ENCODE results near the gene SSTR5.
A peak's percentile ranks its signal among the peaks of the same experiment; 100 is the strongest.

SSTR5 gene

DNA sequence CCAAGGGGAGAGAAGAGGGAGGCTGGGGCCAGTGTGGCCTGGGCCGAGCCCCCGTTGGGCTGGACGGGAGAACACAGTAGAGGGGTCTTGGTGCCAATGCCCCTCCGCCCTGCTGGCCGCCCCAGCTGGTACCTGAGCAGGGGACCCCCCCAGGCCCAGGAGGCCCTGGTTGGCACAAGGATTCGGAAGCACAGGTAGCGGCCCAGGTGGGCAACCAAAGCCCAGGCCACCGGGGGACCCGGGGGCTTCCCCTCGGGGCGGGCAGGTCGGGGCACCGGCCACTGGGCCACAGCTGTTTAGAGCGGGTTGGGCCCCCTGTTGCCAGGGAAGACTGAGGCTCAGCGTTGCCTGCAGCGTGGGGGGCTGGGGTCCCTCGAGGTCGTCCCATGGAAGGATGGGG, 51.7 kb downstream of the SSTR5 start:
- TF ChIP-seq ZNF274 (IDR thresholded peaks at IDR 0.05; ENCODE audit: low read depth, low read length) (no peak), SUZ12 (IDR thresholded peaks at IDR 0.05; ENCODE audit: extremely low read depth, insufficient read depth, insufficient read length) (no peak), YY1 (IDR thresholded peaks at IDR 0.05; ENCODE audit: insufficient read depth, insufficient read length) (no peak)
- Histone ChIP-seq H3K36me3 (ENCODE audit: insufficient read depth, insufficient read length, low read length) (no peaks in the 10 kb centered on the region), H3K9me3 (ENCODE audit: insufficient read depth, low read length) (no peaks in the 10 kb centered on the region), H3K4me3 (ENCODE audit: insufficient read length, low read depth) (no peak overlapping the region), H3K9ac (ENCODE audit: insufficient read length, low read depth) (no peak overlapping the region), H3K27me3 (ENCODE audit: insufficient read depth, insufficient read length) (peaks cover 60% of the 10 kb centered on the region), H3K4me1 (ENCODE audit: insufficient read depth, insufficient read length) (peaks cover 16% of the 10 kb centered on the region)
- DNase-seq (ENCODE audit: low read depth, low spot score): no peak

- no peak for TF ChIP-seq ZNF274 (IDR thresholded peaks at IDR 0.05; ENCODE audit: low read depth, low read length)
- TF ChIP-seq YY1 (IDR thresholded peaks at IDR 0.05; ENCODE audit: insufficient read depth, insufficient read length): no peak
- TF ChIP-seq SUZ12 (IDR thresholded peaks at IDR 0.05; ENCODE audit: extremely low read depth, insufficient read depth, insufficient read length): no peak
- peaks cover 15% of the 10 kb centered on the region for H3K4me1 ChIP-seq (ENCODE audit: insufficient read depth, insufficient read length)
- DNase-seq (ENCODE audit: low read depth, low spot score): no peak
- peak overlapping the region; percentile 9 for H3K9ac ChIP-seq (ENCODE audit: insufficient read length, low read depth)
- H3K9me3 ChIP-seq (ENCODE audit: insufficient read depth, low read length): no peaks in the 10 kb centered on the region
- H3K4me3 ChIP-seq (ENCODE audit: insufficient read length, low read depth): no peak overlapping the region
- peaks cover 55% of the 10 kb centered on the region for H3K27me3 ChIP-seq (ENCODE audit: insufficient read depth, insufficient read length)
- H3K36me3 ChIP-seq (ENCODE audit: insufficient read depth, insufficient read length, low read length): no peaks in the 10 kb centered on the region
These were observed 52.2 kb downstream of the SSTR5 start for GRCh38 chr16:1124795-1125194.

DNA sequence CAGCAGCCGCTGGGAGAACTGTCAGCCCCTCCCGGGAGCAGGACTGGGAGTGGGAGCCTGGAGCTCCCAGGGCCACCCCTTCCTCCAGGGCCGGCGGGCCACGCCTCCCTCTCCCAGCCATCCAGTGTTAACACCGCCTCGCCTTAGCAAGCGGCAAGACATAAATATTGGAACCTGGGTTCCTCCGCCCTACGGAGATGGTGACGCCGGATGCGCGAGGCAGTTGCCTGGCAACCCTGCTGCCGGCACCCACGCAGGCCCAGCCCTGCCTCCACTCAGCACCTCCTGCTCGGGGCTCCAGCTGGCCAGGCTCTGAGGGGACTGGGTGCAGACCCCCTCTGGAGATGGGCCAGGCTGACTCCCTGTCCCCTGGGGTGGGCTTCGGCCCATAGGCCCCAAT, 52.9 kb downstream of the SSTR5 start:
- Histone ChIP-seq H3K36me3 (ENCODE audit: insufficient read depth, insufficient read length, low read length) (no peaks in the 10 kb centered on the region), H3K4me3 (ENCODE audit: insufficient read length, low read depth) (no peak overlapping the region), H3K27me3 (ENCODE audit: insufficient read depth, insufficient read length) (peaks cover 48% of the 10 kb centered on the region), H3K9me3 (ENCODE audit: insufficient read depth, low read length) (no peaks in the 10 kb centered on the region), H3K4me1 (ENCODE audit: insufficient read depth, insufficient read length) (peaks cover 14% of the 10 kb centered on the region), H3K9ac (ENCODE audit: insufficient read length, low read depth) (no peak overlapping the region)
- TF ChIP-seq ZNF274 (IDR thresholded peaks at IDR 0.05; ENCODE audit: low read depth, low read length) (no peak), YY1 (IDR thresholded peaks at IDR 0.05; ENCODE audit: insufficient read depth, insufficient read length) (no peak), SUZ12 (IDR thresholded peaks at IDR 0.05; ENCODE audit: extremely low read depth, insufficient read depth, insufficient read length) (no peak)
- DNase-seq (ENCODE audit: low read depth, low spot score): no peak

- DNase-seq (ENCODE audit: low read depth, low spot score): no peak
- no peaks in the 10 kb centered on the region for H3K9me3 ChIP-seq (ENCODE audit: insufficient read depth, low read length)
- peaks cover 14% of the 10 kb centered on the region for H3K4me1 ChIP-seq (ENCODE audit: insufficient read depth, insufficient read length)
- TF ChIP-seq SUZ12 (IDR thresholded peaks at IDR 0.05; ENCODE audit: extremely low read depth, insufficient read depth, insufficient read length) (no peak), ZNF274 (IDR thresholded peaks at IDR 0.05; ENCODE audit: low read depth, low read length) (no peak), YY1 (IDR thresholded peaks at IDR 0.05; ENCODE audit: insufficient read depth, insufficient read length) (no peak)
- H3K4me3 ChIP-seq (ENCODE audit: insufficient read length, low read depth): no peak overlapping the region
- H3K9ac ChIP-seq (ENCODE audit: insufficient read length, low read depth): no peak overlapping the region
- H3K36me3 ChIP-seq (ENCODE audit: insufficient read depth, insufficient read length, low read length): no peaks in the 10 kb centered on the region
- peaks cover 45% of the 10 kb centered on the region for H3K27me3 ChIP-seq (ENCODE audit: insufficient read depth, insufficient read length)
These were observed 53.5 kb downstream of the SSTR5 start for GRCh38 chr16:1126044-1126443.

GRCh38 chr16:1126586-1126985, 54.0 kb downstream of the SSTR5 start:
- peaks cover 39% of the 10 kb centered on the region for H3K27me3 ChIP-seq (ENCODE audit: insufficient read depth, insufficient read length)
- peak overlapping the region; percentile 56 for H3K9ac ChIP-seq (ENCODE audit: insufficient read length, low read depth)
- no peak for DNase-seq (ENCODE audit: low read depth, low spot score)
- no peaks in the 10 kb centered on the region for H3K36me3 ChIP-seq (ENCODE audit: insufficient read depth, insufficient read length, low read length)
- no peaks in the 10 kb centered on the region for H3K9me3 ChIP-seq (ENCODE audit: insufficient read depth, low read length)
- no peak overlapping the region for H3K4me3 ChIP-seq (ENCODE audit: insufficient read length, low read depth)
- TF ChIP-seq YY1 (IDR thresholded peaks at IDR 0.05; ENCODE audit: insufficient read depth, insufficient read length) (no peak), ZNF274 (IDR thresholded peaks at IDR 0.05; ENCODE audit: low read depth, low read length) (no peak), SUZ12 (IDR thresholded peaks at IDR 0.05; ENCODE audit: extremely low read depth, insufficient read depth, insufficient read length) (no peak)
- peaks cover 15% of the 10 kb centered on the region for H3K4me1 ChIP-seq (ENCODE audit: insufficient read depth, insufficient read length)

DNA sequence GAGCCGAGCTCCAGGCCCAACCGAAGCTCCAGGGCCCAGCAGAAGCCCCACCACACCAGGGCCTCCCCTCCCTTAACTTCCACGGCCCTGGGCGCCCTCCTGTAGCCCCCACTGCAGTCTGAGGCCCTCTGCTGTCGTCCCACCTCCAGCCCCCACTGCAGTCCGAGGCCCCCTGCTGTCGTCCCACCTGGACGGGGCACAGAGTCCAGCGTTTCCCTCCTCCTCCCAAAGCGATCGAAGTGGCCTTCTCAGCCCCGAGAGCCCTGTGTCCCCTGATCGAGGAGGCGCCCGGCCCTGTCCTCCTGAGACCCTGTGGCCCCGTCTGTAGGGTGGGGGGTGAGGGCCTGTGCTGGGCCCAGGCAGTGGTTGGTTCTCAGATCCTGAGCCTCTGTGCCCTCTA, 54.6 kb downstream of the SSTR5 start:
- Histone ChIP-seq H3K4me3 (ENCODE audit: insufficient read length, low read depth) (no peak overlapping the region), H3K27me3 (ENCODE audit: insufficient read depth, insufficient read length) (peaks cover 34% of the 10 kb centered on the region), H3K36me3 (ENCODE audit: insufficient read depth, insufficient read length, low read length) (no peaks in the 10 kb centered on the region), H3K9ac (ENCODE audit: insufficient read length, low read depth) (peak overlapping the region; percentile 56), H3K9me3 (ENCODE audit: insufficient read depth, low read length) (no peaks in the 10 kb centered on the region), H3K4me1 (ENCODE audit: insufficient read depth, insufficient read length) (peaks cover 20% of the 10 kb centered on the region)
- TF ChIP-seq YY1 (IDR thresholded peaks at IDR 0.05; ENCODE audit: insufficient read depth, insufficient read length) (no peak), ZNF274 (IDR thresholded peaks at IDR 0.05; ENCODE audit: low read depth, low read length) (no peak), SUZ12 (IDR thresholded peaks at IDR 0.05; ENCODE audit: extremely low read depth, insufficient read depth, insufficient read length) (no peak)
- no peak for DNase-seq (ENCODE audit: low read depth, low spot score)

- peaks cover 24% of the 10 kb centered on the region for H3K27me3 ChIP-seq (ENCODE audit: insufficient read depth, insufficient read length)
- H3K4me1 ChIP-seq (ENCODE audit: insufficient read depth, insufficient read length): peaks cover 20% of the 10 kb centered on the region
- TF ChIP-seq YY1 (IDR thresholded peaks at IDR 0.05; ENCODE audit: insufficient read depth, insufficient read length): no peak
- no peak for TF ChIP-seq SUZ12 (IDR thresholded peaks at IDR 0.05; ENCODE audit: extremely low read depth, insufficient read depth, insufficient read length)
- no peak for TF ChIP-seq ZNF274 (IDR thresholded peaks at IDR 0.05; ENCODE audit: low read depth, low read length)
- H3K9me3 ChIP-seq (ENCODE audit: insufficient read depth, low read length): no peaks in the 10 kb centered on the region
- no peak for DNase-seq (ENCODE audit: low read depth, low spot score)
- no peaks in the 10 kb centered on the region for H3K36me3 ChIP-seq (ENCODE audit: insufficient read depth, insufficient read length, low read length)
- no peak overlapping the region for H3K4me3 ChIP-seq (ENCODE audit: insufficient read length, low read depth)
- H3K9ac ChIP-seq (ENCODE audit: insufficient read length, low read depth): no peak overlapping the region
These were observed 55.6 kb downstream of the SSTR5 start for GRCh38 chr16:1127971-1128715.
